CD4-positive, alpha-beta T cell (primary cell): ENCODE results near the gene LRP10. TPM values are rescaled to one million over a fixed set of nuclear protein-coding genes. Genes with fewer than 3 reads are reported as not detected.

Experiments used
- ATAC-seq: fragments of 200-7000 bp; cut with Tn5 transposase; one replicate; pipeline ENCODE4 v1.10.0; 2022; ENCODE audit warnings: mild to moderate bottlenecking; ENCODE audit not compliant: poor library complexity
- CTCF ChIA-PET: fragments of 350-600 bp; sonication (Branson Sonifier 250); formaldehyde crosslinking; loops from one replicate; lab custom pipeline; 2021; ENCODE audit warnings: antibody characterized with exemption, inconsistent platforms; lab: Charles Lee
- POLR2A ChIA-PET: fragments of 350-600 bp; sonication (Branson Sonifier 250); formaldehyde crosslinking; loops from one replicate; lab custom pipeline; 2021; ENCODE audit warnings: antibody characterized with exemption, inconsistent platforms; lab: Charles Lee
- DNase-seq, 14 experiments: peaks; one replicate each; pipeline ENCODE4 v3.0.0-alpha.2; 2013 to 2020; ENCODE audit warnings: mixed read lengths in 2 of 14
- H3K27ac ChIP-seq, 2 donors: one replicate each; pipeline versions ENCODE4 v1.5.1 to v1.7.0; 2013; ENCODE audit warnings: low read length in 2 of 2, low read depth in 1 of 2, mild to moderate bottlenecking in 1 of 2
- H3K27me3 ChIP-seq, 2 experiments: 1 replicate in 1 of 2; 2 replicates in 1 of 2; pipeline versions ENCODE4 v1.6.1 to v1.7.0; 2013; ENCODE audit warnings: low read length in 2 of 2, control low read depth in 1 of 2, mild to moderate bottlenecking in 1 of 2, moderate library complexity in 1 of 2; ENCODE audit not compliant: insufficient read depth in 2 of 2, control insufficient read depth in 1 of 2
- H3K36me3 ChIP-seq: one replicate; pipeline ENCODE4 v1.6.1; 2013; ENCODE audit warnings: low read length, control low read depth; ENCODE audit not compliant: insufficient read depth
- H3K4me1 ChIP-seq: one replicate; pipeline ENCODE4 v1.6.1; 2013; ENCODE audit warnings: low read length, control low read depth; ENCODE audit not compliant: insufficient read depth
- H3K4me3 ChIP-seq: one replicate; pipeline ENCODE4 v1.5.1; 2013; ENCODE audit warnings: mild to moderate bottlenecking, low read length, moderate library complexity
- H3K9me3 ChIP-seq, 2 experiments: 1 replicate in 1 of 2; 2 replicates in 1 of 2; pipeline versions ENCODE4 v1.6.1 to v1.7.0; 2013; ENCODE audit warnings: low read length in 2 of 2, mild to moderate bottlenecking in 2 of 2, control low read depth in 1 of 2, moderate library complexity in 1 of 2; ENCODE audit not compliant: control insufficient read depth in 1 of 2, insufficient read depth in 1 of 2
- H3K27ac Mint-ChIP-seq: one replicate; pipeline ENCODE4 v1.8.0; 2020; ENCODE audit warnings: mixed read lengths
- H3K27me3 Mint-ChIP-seq: one replicate; pipeline ENCODE4 v1.8.0; 2021; ENCODE audit warnings: mixed read lengths
- H3K36me3 Mint-ChIP-seq: one replicate; pipeline ENCODE4 v1.8.0; 2021; ENCODE audit warnings: low read depth, mixed read lengths
- H3K4me1 Mint-ChIP-seq: one replicate; pipeline ENCODE4 v1.8.0; 2021; ENCODE audit warnings: low read depth, mixed read lengths
- H3K4me3 Mint-ChIP-seq: one replicate; pipeline ENCODE4 v1.8.0; 2020; ENCODE audit warnings: mild to moderate bottlenecking, mixed read lengths
- H3K9me3 Mint-ChIP-seq: one replicate; pipeline ENCODE4 v1.8.0; 2020; ENCODE audit warnings: mixed read lengths
- CTCF ChIP-seq: fragments of 200-600 bp; IDR thresholded peaks from one replicate; pipeline ENCODE4 v1.8.0; 2022; ENCODE audit warnings: antibody characterized with exemption, mild to moderate bottlenecking
- intact Hi-C, 2 experiments: fragments of 100-400 bp; cut with DNase I in 1 of 2; cut with micrococcal nuclease in 1 of 2; formaldehyde crosslinking; loops; one replicate each; pipeline versions ENCODE4 v1.15.1 to v1.9.0; 2023 to 2025; cut with DNase I, micrococcal nuclease
- total RNA-seq, 174 experiments: library from RNA in 2 of 174; stranded (reverse) in 2 of 174; gene quantifications; one replicate each; pipeline ENCODE4 v1.2.3 and lab custom pipeline; 2021 to 2026

LRP10 gene
- total RNA-seq, 2 experiments from 2014 or later: 52.4 to 54.6 TPM

GRCh38 chr14:22839159-22839779 is 32.3 kb upstream of the LRP10 start:
- Mint-ChIP-seq H3K27ac (no peak overlapping the region), H3K9me3 (no peaks in the 10 kb centered on the region), H3K4me1 (peaks cover 16% of the 10 kb centered on the region), H3K4me3 (no peak overlapping the region), H3K27me3 (peaks cover 33% of the 10 kb centered on the region), H3K36me3 (peaks cover 17% of the 10 kb centered on the region)
- POLR2A ChIA-PET: interaction anchor here (1.3 to 2.5 kb wide), 2 partner anchors 9 to 14 kb away, joined by 4 to 11 read pairs; partner anchors contain the start of gene MRPL52
- H3K4me3 ChIP-seq: no peak overlapping the region
- H3K9me3 ChIP-seq: peaks cover 0 to 14% of the 10 kb centered on the region in 2 experiments
- TF ChIP-seq CTCF: no peak
- peaks cover 23 to 24% of the 10 kb centered on the region in 2 experiments for H3K27me3 ChIP-seq
- peaks cover 21% of the 10 kb centered on the region for H3K4me1 ChIP-seq
- CTCF ChIA-PET: no interaction called here
- no peak overlapping the region for H3K27ac ChIP-seq
- intact Hi-C loops: no loop called here
- no peak for DNase-seq
- peaks cover 10% of the 10 kb centered on the region for H3K36me3 ChIP-seq
- ATAC-seq: no peak

GRCh38 chr14:22841311-22841710 is 30.2 kb upstream of the LRP10 start:
- peaks cover 19% of the 10 kb centered on the region for H3K4me1 ChIP-seq
- ChIA-PET CTCF (interaction anchor here (1.3 kb wide), 1 partner anchor 12 kb away, joined by 4 read pairs; no protein-coding TSS in a partner anchor), POLR2A (no interaction called here)
- ATAC-seq (no peak), DNase-seq (no peak)
- no peaks in the 10 kb centered on the region for H3K36me3 ChIP-seq
- H3K4me3 ChIP-seq: no peak overlapping the region
- H3K27me3 ChIP-seq: peaks cover 24 to 26% of the 10 kb centered on the region in 2 experiments
- intact Hi-C loops: no loop called here
- Mint-ChIP-seq H3K36me3 (no peaks in the 10 kb centered on the region), H3K4me3 (no peak overlapping the region), H3K27me3 (peaks cover 35% of the 10 kb centered on the region), H3K4me1 (peaks cover 8% of the 10 kb centered on the region), H3K27ac (no peak overlapping the region), H3K9me3 (no peaks in the 10 kb centered on the region)
- H3K9me3 ChIP-seq: peaks cover 0 to 11% of the 10 kb centered on the region in 2 experiments
- no peak for TF ChIP-seq CTCF
- H3K27ac ChIP-seq: no peak overlapping the region

GRCh38 chr14:22841769-22842168 is 29.8 kb upstream of the LRP10 start:
- ChIA-PET CTCF (interaction anchor here (1.3 kb wide), 1 partner anchor 12 kb away, joined by 4 read pairs; no protein-coding TSS in a partner anchor), POLR2A (no interaction called here)
- intact Hi-C loops: no loop called here
- DNase-seq (no peak), ATAC-seq (no peak)
- H3K9me3 Mint-ChIP-seq: no peaks in the 10 kb centered on the region
- Histone ChIP-seq H3K4me1 (peaks cover 14% of the 10 kb centered on the region), H3K4me3 (no peak overlapping the region), H3K27me3 (peaks cover 24 to 26% of the 10 kb centered on the region in 2 experiments), H3K27ac (no peak overlapping the region), H3K9me3 (peaks cover 0 to 7% of the 10 kb centered on the region in 2 experiments), H3K36me3 (no peaks in the 10 kb centered on the region)
- peaks cover 40% of the 10 kb centered on the region for H3K27me3 Mint-ChIP-seq
- H3K4me1 Mint-ChIP-seq: peaks cover 5% of the 10 kb centered on the region
- H3K36me3 Mint-ChIP-seq: no peaks in the 10 kb centered on the region
- no peak overlapping the region for H3K27ac Mint-ChIP-seq
- TF ChIP-seq CTCF: no peak
- H3K4me3 Mint-ChIP-seq: no peak overlapping the region
